GM12878 (cell line): ENCODE measurements around the gene ANKRD17. TPM values are rescaled to one million over a fixed set of nuclear protein-coding genes. Genes with fewer than 3 reads are reported as not detected.

ENCODE experiments used
- CHD2 ChIP-seq: IDR thresholded peaks from 2 replicates; pipeline ENCODE4 v1.6.1; 2011; ENCODE audit warnings: low read depth, low read length, improper control_type of control experiment, borderline replicate concordance
- CTCF ChIP-seq, 3 experiments: IDR thresholded peaks in 2 of 3; conservative IDR thresholded peaks in 1 of 3; 2 replicates each; pipeline ENCODE4 v1.5.1; 2011; ENCODE audit warnings: low read depth in 3 of 3, low read length in 3 of 3, mild to moderate bottlenecking in 3 of 3, control low read depth in 2 of 3, moderate library complexity in 2 of 3, inconsistent platforms in 1 of 3, mixed read lengths in 1 of 3; ENCODE audit not compliant: control insufficient read depth in 2 of 3, insufficient read depth in 1 of 3; ENCODE audit errors: extremely low read depth in 1 of 3
- DPF2 ChIP-seq: fragments of 450-650 bp; IDR thresholded peaks from 2 replicates; pipeline ENCODE4 v1.6.1; 2017; ENCODE audit warnings: mild to moderate bottlenecking
- E2F8 ChIP-seq: fragments of 450-650 bp; IDR thresholded peaks from 2 replicates; pipeline ENCODE4 v1.6.1; 2018; ENCODE audit warnings: mild to moderate bottlenecking, low read depth, moderate library complexity; ENCODE audit not compliant: partially characterized antibody
- FOS ChIP-seq: IDR thresholded peaks from 3 replicates; pipeline ENCODE4 v1.6.1; 2011; ENCODE audit warnings: borderline replicate concordance; ENCODE audit not compliant: insufficient read length; ENCODE audit errors: extremely low read depth
- JUNB ChIP-seq: IDR thresholded peaks from 2 replicates; pipeline ENCODE4 v1.6.1; 2016; ENCODE audit warnings: antibody characterized with exemption, mild to moderate bottlenecking
- KAT2A ChIP-seq: conservative IDR thresholded peaks from 2 replicates; pipeline ENCODE4 v1.6.1; 2011; ENCODE audit warnings: low read depth, low read length; ENCODE audit not compliant: control insufficient read depth
- KDM1A ChIP-seq: fragments of 200-600 bp; sonication (generic); IDR thresholded peaks from 2 replicates; pipeline ENCODE4 v1.6.1; 2016; ENCODE audit warnings: borderline replicate concordance
- MEF2B ChIP-seq: fragments of 450-650 bp; IDR thresholded peaks from 2 replicates; pipeline ENCODE4 v1.6.1; 2018; ENCODE audit warnings: mild to moderate bottlenecking, moderate library complexity; ENCODE audit not compliant: partially characterized antibody, poor library complexity, severe bottlenecking
- MTA3 ChIP-seq: IDR thresholded peaks from 2 replicates; pipeline ENCODE4 v1.6.1; 2012; ENCODE audit warnings: low read length, inconsistent platforms, borderline replicate concordance
- NR2C1 ChIP-seq: fragments of 450-650 bp; IDR thresholded peaks from 2 replicates; pipeline ENCODE4 v1.6.1; 2017; ENCODE audit warnings: antibody characterized with exemption, mild to moderate bottlenecking, moderate library complexity
- RAD21 ChIP-seq: IDR thresholded peaks from 2 replicates; pipeline ENCODE4 v1.6.1; 2011; ENCODE audit warnings: mild to moderate bottlenecking, low read depth, low read length, moderate library complexity; ENCODE audit not compliant: insufficient read depth
- SKIL ChIP-seq: fragments of 450-650 bp; IDR thresholded peaks from 2 replicates; pipeline ENCODE4 v1.6.1; 2017; ENCODE audit warnings: mild to moderate bottlenecking, low read depth, inconsistent platforms; ENCODE audit not compliant: poor library complexity, severe bottlenecking
- SP1 ChIP-seq: IDR thresholded peaks from one replicate; pipeline ENCODE4 v1.6.1; 2011; ENCODE audit warnings: low read depth, low read length
- ZNF592 ChIP-seq: fragments of 450-650 bp; IDR thresholded peaks from 2 replicates; pipeline ENCODE4 v1.6.1; 2017; ENCODE audit warnings: mild to moderate bottlenecking, moderate library complexity
- polyA plus RNA-seq, 11 experiments: library from polyadenylated mRNA; depleted of rRNA in 4 of 11; unstranded in 6 of 11; stranded (reverse) in 5 of 11; fragments of >200 nt; fragmentation: Nextera tagmentation in 4 of 11; fragmentation: Illumina TruSeq in 1 of 11; extraction: Ambion mirVana in 4 of 11; extraction: Trizol in 1 of 11; gene quantifications; 1 replicate in 1 of 11; 2 replicates in 10 of 11; pipeline versions ENCODE4 v1.2.1 to v1.2.3, GENCODE V29; 2011 to 2016; ENCODE audit warnings: inconsistent platforms in 2 of 11, missing spikeins in 2 of 11, low read depth in 1 of 11
- total RNA-seq, 4 experiments: library from RNA; depleted of rRNA in 3 of 4; stranded (reverse); fragments of >200 nt in 3 of 4; fragmentation: Illumina TruSeq in 1 of 4; extraction: Trizol in 1 of 4; gene quantifications; 2 replicates each; pipeline versions ENCODE4 v1.2.1 to v1.2.3, GENCODE V29; 2013 to 2021

The ANKRD17 gene
- total and polyA plus RNA-seq, 10 of the 15 experiments (the other 5 are each of a cell fraction or from before 2014, with no cell fraction given): 11.7 to 46.5 (median 32.6) TPM

GRCh38 chr4:73258686-73259570 lies at the start of gene ANKRD17 (continued):
- TF ChIP-seq SKIL (no peak), MTA3 (no peak; the same call in 1 of the 2 replicates), SP1 (peak; percentile 19), MEF2B (peak; percentile 51), KAT2A (no peak), E2F8 (peak; percentile 75), CHD2 (peak; percentile 89), KDM1A (no peak), FOS (no peak), RAD21 (no peak), NR2C1 (no peak), ZNF592 (no peak), DPF2 (peak; percentile 40; the same call in 1 of the 2 replicates), JUNB (no peak), CTCF (IDR thresholded peaks at IDR 0.05 in 2 of 3, conservative IDR thresholded peaks at IDR 0.05 in 1 of 3; ENCODE audit: control insufficient read depth in 2 of 3, extremely low read depth in 1 of 3, insufficient read depth in 1 of 3, low read depth in 3 of 3, low read length in 3 of 3) (no peak)
